Lower lobe of right lung (tissue), 2 donors: Measurements from ENCODE around the gene BLMH. TPM values are rescaled to one million over a fixed set of nuclear protein-coding genes. Genes with fewer than 3 reads are reported as not detected.

Source experiments
- ATAC-seq, 2 donors: fragments of 200-7000 bp; cut with Tn5 transposase; one replicate each; pipeline ENCODE4 v1.9.1; 2020 to 2022; ENCODE audit warnings: mild to moderate bottlenecking in 2 of 2, moderate library complexity in 2 of 2
- DNase-seq: peaks from one replicate; pipeline ENCODE4 v3.0.0-alpha.2; 2020
- H3K27ac ChIP-seq: fragments of 200-600 bp; one replicate; pipeline ENCODE4 v1.8.0; 2022
- H3K27me3 ChIP-seq: fragments of 200-600 bp; one replicate; pipeline ENCODE4 v1.8.0; 2022; ENCODE audit warnings: low read depth
- H3K36me3 ChIP-seq: fragments of 200-600 bp; one replicate; pipeline ENCODE4 v1.8.0; 2022; ENCODE audit warnings: mild to moderate bottlenecking
- H3K4me1 ChIP-seq: fragments of 200-600 bp; one replicate; pipeline ENCODE4 v1.8.0; 2022
- H3K4me3 ChIP-seq: fragments of 200-600 bp; one replicate; pipeline ENCODE4 v1.8.0; 2022; ENCODE audit warnings: mild to moderate bottlenecking
- H3K9me3 ChIP-seq: fragments of 200-600 bp; one replicate; pipeline ENCODE4 v1.8.0; 2022
- intact Hi-C: fragments of 100-400 bp; cut with DNase I; formaldehyde crosslinking; loops from one replicate; pipeline ENCODE4 v1.11.0; 2022
- total RNA-seq: library from RNA; stranded (reverse); fragmentation: NEBNext Ultra II Directional; extraction: Animal tissue kit (Norgen Biotek cat#: 25700); gene quantifications from one replicate; pipeline ENCODE4 v1.2.1, GENCODE V29; 2021
- TF ChIP-seq, protein P1 (sequence below): fragments of 200-600 bp; IDR thresholded peaks from one replicate; pipeline ENCODE4 v1.8.0; 2022; ENCODE audit warnings: antibody characterized with exemption, mild to moderate bottlenecking
- donor health status: DM: no; HTN: yes; CAD: no; lungs with severe emphysema.

BLMH gene
- total RNA-seq, 1 donor from 2014 or later = 27.4 TPM

DNA sequence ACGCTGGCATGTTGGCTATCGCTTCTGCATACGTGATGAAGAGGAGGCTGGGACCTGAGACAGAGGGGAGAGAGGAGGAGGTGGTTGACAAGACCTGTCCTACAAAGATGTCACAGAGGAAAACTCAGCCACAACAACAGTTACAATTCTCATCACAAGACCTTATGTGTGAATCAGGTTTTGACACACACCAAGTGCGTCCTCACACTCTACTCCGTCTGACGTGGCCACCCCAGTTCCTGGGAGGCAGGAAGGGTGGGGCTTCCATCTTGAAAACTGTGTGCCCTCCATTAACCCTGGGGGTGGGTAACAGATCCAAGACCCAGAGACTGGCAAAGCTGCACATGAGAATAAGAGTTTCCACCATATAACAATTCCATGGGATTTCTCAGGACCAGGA lies 80.4 kb downstream of the BLMH start:
- H3K4me1 ChIP-seq = no peaks in the 10 kb centered on the region
- TF ChIP-seq, protein P1, sequence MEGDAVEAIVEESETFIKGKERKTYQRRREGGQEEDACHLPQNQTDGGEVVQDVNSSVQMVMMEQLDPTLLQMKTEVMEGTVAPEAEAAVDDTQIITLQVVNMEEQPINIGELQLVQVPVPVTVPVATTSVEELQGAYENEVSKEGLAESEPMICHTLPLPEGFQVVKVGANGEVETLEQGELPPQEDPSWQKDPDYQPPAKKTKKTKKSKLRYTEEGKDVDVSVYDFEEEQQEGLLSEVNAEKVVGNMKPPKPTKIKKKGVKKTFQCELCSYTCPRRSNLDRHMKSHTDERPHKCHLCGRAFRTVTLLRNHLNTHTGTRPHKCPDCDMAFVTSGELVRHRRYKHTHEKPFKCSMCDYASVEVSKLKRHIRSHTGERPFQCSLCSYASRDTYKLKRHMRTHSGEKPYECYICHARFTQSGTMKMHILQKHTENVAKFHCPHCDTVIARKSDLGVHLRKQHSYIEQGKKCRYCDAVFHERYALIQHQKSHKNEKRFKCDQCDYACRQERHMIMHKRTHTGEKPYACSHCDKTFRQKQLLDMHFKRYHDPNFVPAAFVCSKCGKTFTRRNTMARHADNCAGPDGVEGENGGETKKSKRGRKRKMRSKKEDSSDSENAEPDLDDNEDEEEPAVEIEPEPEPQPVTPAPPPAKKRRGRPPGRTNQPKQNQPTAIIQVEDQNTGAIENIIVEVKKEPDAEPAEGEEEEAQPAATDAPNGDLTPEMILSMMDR = no peak
- H3K36me3 ChIP-seq = peaks cover 9% of the 10 kb centered on the region
- H3K9me3 ChIP-seq = no peaks in the 10 kb centered on the region
- DNase-seq (no peak), ATAC-seq (no peak)
- intact Hi-C loops = no loop called here
- no peaks in the 10 kb centered on the region for H3K27me3 ChIP-seq
- H3K27ac ChIP-seq = no peak overlapping the region
- H3K4me3 ChIP-seq = no peak overlapping the region

DNA sequence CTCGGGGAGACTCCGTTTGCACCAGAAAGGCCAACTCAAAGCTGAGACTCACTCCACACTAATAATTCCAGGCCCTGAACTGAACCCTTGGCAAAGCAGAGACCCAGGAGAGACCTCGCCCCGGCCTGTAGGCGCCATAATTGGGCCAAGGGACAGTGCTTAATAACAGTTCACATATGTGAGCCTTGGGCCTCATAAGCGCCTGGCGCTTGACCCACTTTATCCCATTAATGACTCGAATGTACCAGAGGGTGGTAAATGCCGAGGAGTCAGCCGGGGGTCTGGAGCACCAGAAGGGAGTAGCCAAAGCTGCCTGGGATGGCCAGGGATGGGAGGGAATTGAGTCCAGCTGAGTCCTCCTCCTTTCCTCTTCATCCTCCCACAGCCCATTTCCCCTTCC lies 80.8 kb downstream of the BLMH start:
- no peak overlapping the region for H3K27ac ChIP-seq
- intact Hi-C loops = no loop called here
- peaks cover 9% of the 10 kb centered on the region for H3K36me3 ChIP-seq
- no peaks in the 10 kb centered on the region for H3K4me1 ChIP-seq
- no peaks in the 10 kb centered on the region for H3K27me3 ChIP-seq
- TF ChIP-seq, protein P1 = no peak
- no peak overlapping the region for H3K4me3 ChIP-seq
- ATAC-seq = no peak
- DNase-seq = no peak
- no peaks in the 10 kb centered on the region for H3K9me3 ChIP-seq

GRCh38 chr17:30210366-30210765 lies 81.4 kb downstream of the BLMH start:
- Histone ChIP-seq H3K27me3 (no peaks in the 10 kb centered on the region), H3K27ac (no peak overlapping the region), H3K4me3 (no peak overlapping the region), H3K36me3 (peaks cover 7% of the 10 kb centered on the region), H3K4me1 (no peaks in the 10 kb centered on the region), H3K9me3 (no peaks in the 10 kb centered on the region)
- TF ChIP-seq, protein P1 = no peak
- intact Hi-C loops = no loop called here
- DNase-seq = no peak
- no peak for ATAC-seq

DNA sequence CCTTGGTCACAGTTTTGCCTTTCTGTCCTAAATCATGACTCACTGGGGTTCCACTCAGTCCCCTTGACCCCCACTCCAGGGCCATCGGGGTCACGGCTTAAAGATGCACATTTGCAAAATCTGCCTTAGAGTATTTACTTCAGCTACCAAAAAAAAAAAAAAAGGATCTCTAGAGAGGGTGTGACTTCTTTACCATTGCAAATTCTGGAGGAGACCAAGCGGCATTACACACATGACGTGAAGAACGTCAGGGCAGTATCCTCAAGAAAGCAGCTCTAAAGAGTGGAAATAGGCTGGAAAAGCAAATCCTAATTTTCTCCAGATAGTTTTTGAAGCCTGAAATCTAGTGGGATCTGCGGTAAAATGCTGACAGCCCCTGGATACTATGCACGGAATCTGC lies 81.8 kb downstream of the BLMH start:
- Histone ChIP-seq H3K4me1 (no peaks in the 10 kb centered on the region), H3K4me3 (no peak overlapping the region), H3K27me3 (no peaks in the 10 kb centered on the region), H3K27ac (no peak overlapping the region), H3K9me3 (no peaks in the 10 kb centered on the region), H3K36me3 (peaks cover 4% of the 10 kb centered on the region)
- TF ChIP-seq, protein P1 = no peak
- DNase-seq (no peak), ATAC-seq (no peak)
- intact Hi-C loops = no loop called here

DNA sequence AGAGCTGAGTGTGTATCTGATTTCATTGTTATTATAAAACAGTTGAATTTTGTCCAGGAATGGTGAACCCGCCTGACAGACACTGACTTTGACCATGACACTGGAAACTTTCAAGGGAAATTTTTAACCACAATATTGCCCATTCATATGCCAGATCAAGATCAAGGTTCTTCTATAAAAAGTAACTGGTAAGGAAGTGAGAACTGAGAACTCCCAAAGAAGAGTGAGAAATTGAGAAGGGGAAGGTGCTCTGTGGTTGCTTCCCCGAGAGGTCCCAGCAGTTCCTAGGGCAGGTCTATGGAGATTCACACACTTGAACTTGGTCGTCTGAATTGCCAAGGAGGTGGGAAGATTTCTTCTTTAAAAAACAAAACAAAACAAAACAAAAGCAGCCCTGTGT lies 83.5 kb downstream of the BLMH start:
- Histone ChIP-seq H3K4me1 (no peaks in the 10 kb centered on the region), H3K9me3 (no peaks in the 10 kb centered on the region), H3K36me3 (peaks cover 4% of the 10 kb centered on the region), H3K27me3 (peaks cover 3% of the 10 kb centered on the region), H3K27ac (no peak overlapping the region), H3K4me3 (no peak overlapping the region)
- ATAC-seq (no peak), DNase-seq (no peak)
- TF ChIP-seq, protein P1 = no peak
- intact Hi-C loops = no loop called here

DNA sequence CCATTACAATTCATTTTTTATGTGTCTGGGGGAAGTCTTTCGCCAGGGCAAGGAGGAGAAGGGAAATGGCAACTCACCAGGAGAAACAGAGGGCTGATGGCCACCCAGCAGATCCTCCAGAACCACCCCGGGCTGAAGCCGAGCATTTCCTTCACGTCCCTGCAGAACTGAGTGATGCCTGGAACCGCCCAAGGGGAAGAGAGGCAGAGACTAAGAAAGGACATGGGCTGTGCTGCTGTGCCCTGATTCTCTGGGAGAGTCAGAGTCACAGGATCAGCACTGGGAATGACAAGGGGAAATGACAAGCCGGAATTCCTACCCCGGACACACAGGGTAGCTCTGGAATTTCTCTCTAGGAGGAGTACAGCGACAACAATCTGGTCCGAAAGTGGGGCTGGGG lies 84.1 kb downstream of the BLMH start:
- TF ChIP-seq, protein P1 = no peak
- peaks cover 5% of the 10 kb centered on the region for H3K27me3 ChIP-seq
- no peak for ATAC-seq
- intact Hi-C loops = no loop called here
- no peaks in the 10 kb centered on the region for H3K9me3 ChIP-seq
- H3K36me3 ChIP-seq = peaks cover 4% of the 10 kb centered on the region
- H3K4me1 ChIP-seq = no peaks in the 10 kb centered on the region
- H3K27ac ChIP-seq = no peak overlapping the region
- no peak for DNase-seq
- H3K4me3 ChIP-seq = no peak overlapping the region
